ENCODE measurements around the gene KRT32. TPM values are rescaled to one million over a fixed set of nuclear protein-coding genes. Genes with fewer than 3 reads are reported as not detected.

Gene KRT32
- total RNA-seq, 4 donors from 2014 or later: 0.41 TPM; not detected in 3

DNA sequence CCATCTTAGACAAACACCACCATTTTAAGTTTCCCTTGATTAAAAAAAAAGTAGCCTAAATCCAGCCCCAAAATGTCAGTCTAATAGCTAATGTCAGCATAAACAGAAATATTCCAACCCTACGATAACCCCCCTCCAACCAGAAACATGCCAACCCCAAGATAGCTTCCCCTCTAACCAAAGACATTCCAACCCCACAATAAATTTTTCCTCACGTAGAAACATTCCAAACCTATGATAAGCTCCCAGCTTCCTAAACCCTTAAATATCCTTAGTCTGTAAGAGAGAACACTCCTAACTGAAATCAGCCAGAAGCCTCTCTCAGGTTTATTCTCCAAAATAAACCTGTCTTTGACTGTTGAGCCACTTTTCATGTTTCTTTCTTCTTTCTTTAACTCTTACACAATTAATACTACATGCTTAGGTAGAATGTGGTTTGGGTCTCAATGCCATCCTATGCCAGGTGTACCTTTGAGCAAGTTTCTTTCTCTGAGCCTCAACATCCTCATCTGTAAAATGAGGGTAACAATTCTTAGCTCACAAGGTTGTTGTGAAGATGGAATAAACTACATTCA, 15.9 kb downstream of the KRT32 start:
- DNase-seq (no peak), ATAC-seq (no peak)
- TF ChIP-seq, protein P1, sequence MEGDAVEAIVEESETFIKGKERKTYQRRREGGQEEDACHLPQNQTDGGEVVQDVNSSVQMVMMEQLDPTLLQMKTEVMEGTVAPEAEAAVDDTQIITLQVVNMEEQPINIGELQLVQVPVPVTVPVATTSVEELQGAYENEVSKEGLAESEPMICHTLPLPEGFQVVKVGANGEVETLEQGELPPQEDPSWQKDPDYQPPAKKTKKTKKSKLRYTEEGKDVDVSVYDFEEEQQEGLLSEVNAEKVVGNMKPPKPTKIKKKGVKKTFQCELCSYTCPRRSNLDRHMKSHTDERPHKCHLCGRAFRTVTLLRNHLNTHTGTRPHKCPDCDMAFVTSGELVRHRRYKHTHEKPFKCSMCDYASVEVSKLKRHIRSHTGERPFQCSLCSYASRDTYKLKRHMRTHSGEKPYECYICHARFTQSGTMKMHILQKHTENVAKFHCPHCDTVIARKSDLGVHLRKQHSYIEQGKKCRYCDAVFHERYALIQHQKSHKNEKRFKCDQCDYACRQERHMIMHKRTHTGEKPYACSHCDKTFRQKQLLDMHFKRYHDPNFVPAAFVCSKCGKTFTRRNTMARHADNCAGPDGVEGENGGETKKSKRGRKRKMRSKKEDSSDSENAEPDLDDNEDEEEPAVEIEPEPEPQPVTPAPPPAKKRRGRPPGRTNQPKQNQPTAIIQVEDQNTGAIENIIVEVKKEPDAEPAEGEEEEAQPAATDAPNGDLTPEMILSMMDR (IDR thresholded peaks at IDR 0.05 in 4 of 5, conservative IDR thresholded peaks at IDR 0.05 in 1 of 5): no peak
- TF ChIP-seq POLR2A (IDR thresholded peaks at IDR 0.05): no peak
- intact Hi-C loops (cut with DNase I; ENCODE audit: low total_unique reads) (no loop called here), in situ Hi-C loops (cut with MboI; ENCODE audit: low sequenced_read_pairs in 4 of 4) (no loop called here)
- H3K9me3 ChIP-seq: no peaks in the 10 kb centered on the region
- H3K27ac ChIP-seq: no peak overlapping the region
- H3K36me3 ChIP-seq: no peaks in the 10 kb centered on the region
- H3K27me3 ChIP-seq: no peaks in the 10 kb centered on the region
- no peak overlapping the region for H3K4me3 ChIP-seq
- H3K4me1 ChIP-seq: no peaks in the 10 kb centered on the region

DNA sequence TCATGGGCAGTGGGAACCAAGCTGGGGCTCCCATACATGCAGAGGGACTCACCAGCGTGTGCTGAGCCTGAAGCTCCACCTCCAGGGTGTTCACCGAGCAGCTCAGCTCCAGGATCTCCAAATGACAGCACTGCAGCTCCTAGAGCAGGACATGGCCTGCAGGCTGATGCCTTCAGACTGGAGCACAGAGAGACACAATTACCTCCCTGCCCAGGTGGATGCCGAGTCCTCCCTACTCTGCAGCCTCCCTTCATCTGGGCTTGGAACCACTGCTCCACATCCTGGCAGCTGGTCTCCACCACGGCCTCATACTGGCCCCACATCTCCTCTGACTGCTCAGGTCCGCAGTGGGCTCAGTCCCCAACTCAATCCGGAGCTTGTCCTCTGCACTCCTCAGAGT, 18.2 kb downstream of the KRT32 start:
- ATAC-seq (no peak), DNase-seq (no peak)
- no peaks in the 10 kb centered on the region for H3K27me3 ChIP-seq
- no peaks in the 10 kb centered on the region for H3K9me3 ChIP-seq
- H3K36me3 ChIP-seq: no peaks in the 10 kb centered on the region
- H3K4me3 ChIP-seq: no peak overlapping the region
- in situ Hi-C loops (cut with MboI; ENCODE audit: low sequenced_read_pairs in 4 of 4): no loop called here
- intact Hi-C loops (cut with DNase I; ENCODE audit: low total_unique reads): no loop called here
- TF ChIP-seq POLR2A (IDR thresholded peaks at IDR 0.05): no peak
- TF ChIP-seq, protein P1 (IDR thresholded peaks at IDR 0.05 in 4 of 5, conservative IDR thresholded peaks at IDR 0.05 in 1 of 5): no peak
- H3K27ac ChIP-seq: no peak overlapping the region
- no peaks in the 10 kb centered on the region for H3K4me1 ChIP-seq

DNA sequence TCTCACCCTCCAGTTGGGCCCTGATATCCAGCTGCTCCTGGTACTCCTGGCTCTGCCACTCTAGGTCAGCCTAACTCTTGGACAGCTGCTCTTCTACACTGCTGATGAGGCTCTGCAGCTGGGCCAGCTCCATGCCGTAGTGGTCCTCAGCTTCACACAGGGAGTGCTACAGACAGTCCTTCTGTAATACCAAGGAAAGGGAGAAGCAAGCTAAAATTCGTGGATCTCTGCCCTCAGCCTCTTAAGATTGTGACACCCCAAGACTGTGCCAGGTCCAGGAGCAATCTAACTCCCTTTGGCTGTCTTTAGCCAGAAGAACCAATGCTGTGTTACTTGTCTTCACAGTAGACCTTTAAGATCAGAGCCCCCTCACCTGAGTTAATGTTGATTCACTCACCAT, 18.7 kb downstream of the KRT32 start:
- Histone ChIP-seq H3K36me3 (no peaks in the 10 kb centered on the region), H3K27ac (no peak overlapping the region), H3K4me3 (no peak overlapping the region), H3K9me3 (no peaks in the 10 kb centered on the region), H3K27me3 (no peaks in the 10 kb centered on the region), H3K4me1 (no peaks in the 10 kb centered on the region)
- ATAC-seq: no peak
- in situ Hi-C loops (cut with MboI; ENCODE audit: low sequenced_read_pairs in 4 of 4) (no loop called here), intact Hi-C loops (cut with DNase I; ENCODE audit: low total_unique reads) (no loop called here)
- TF ChIP-seq, protein P1 (IDR thresholded peaks at IDR 0.05 in 4 of 5, conservative IDR thresholded peaks at IDR 0.05 in 1 of 5): no peak
- no peak for TF ChIP-seq POLR2A (IDR thresholded peaks at IDR 0.05)
- no peak for DNase-seq

DNA sequence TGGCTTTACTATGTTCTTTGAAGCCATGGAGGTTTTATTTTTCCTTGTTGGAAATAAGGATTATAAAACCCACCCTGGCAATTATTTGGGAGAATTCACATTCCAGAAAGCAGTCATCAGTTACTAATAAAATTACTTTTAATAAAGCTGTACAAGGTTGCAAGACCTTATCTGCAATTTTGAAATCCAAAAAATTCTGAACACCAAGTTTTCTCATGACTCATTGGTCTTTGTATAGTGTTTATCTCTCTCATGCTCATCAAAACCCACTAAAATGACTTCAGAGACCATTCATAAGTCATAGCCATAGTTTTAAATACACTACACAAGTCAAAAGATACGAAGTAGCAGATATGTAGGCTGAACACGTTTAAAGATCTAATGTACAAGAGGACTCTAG, 20.4 kb downstream of the KRT32 start:
- in situ Hi-C loops (cut with MboI; ENCODE audit: low sequenced_read_pairs in 4 of 4): no loop called here
- H3K27me3 ChIP-seq: no peaks in the 10 kb centered on the region
- no peaks in the 10 kb centered on the region for H3K4me1 ChIP-seq
- no peaks in the 10 kb centered on the region for H3K9me3 ChIP-seq
- no peak for ATAC-seq
- intact Hi-C loops (cut with DNase I; ENCODE audit: low total_unique reads): no loop called here
- no peak overlapping the region for H3K4me3 ChIP-seq
- TF ChIP-seq, protein P1 (IDR thresholded peaks at IDR 0.05 in 4 of 5, conservative IDR thresholded peaks at IDR 0.05 in 1 of 5): no peak
- no peak for TF ChIP-seq POLR2A (IDR thresholded peaks at IDR 0.05)
- no peak for DNase-seq
- H3K36me3 ChIP-seq: no peaks in the 10 kb centered on the region
- H3K27ac ChIP-seq: no peak overlapping the region

DNA sequence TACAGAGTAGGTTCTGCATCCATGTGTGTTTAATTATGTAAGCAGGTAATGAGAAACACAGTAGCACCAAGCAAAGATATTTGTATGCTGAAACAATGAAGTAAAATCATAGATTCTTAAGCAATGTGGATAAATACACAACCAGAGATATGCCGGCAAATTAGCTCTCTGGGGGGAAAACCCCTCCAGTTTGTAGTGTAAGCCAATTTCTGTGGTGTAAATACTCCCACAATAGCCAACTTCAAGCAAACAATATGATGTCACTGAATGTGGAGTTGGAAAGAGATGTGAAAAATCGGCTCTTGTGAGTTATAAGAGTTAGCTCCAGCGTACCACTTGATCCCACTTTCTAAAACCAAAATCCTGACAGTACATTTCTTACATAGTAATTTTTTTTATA, 22.5 kb downstream of the KRT32 start:
- ATAC-seq (no peak), DNase-seq (no peak)
- in situ Hi-C loops (cut with MboI; ENCODE audit: low sequenced_read_pairs in 4 of 4): no loop called here
- no peaks in the 10 kb centered on the region for H3K4me1 ChIP-seq
- intact Hi-C loops (cut with DNase I; ENCODE audit: low total_unique reads): no loop called here
- no peak overlapping the region for H3K4me3 ChIP-seq
- TF ChIP-seq, protein P1 (IDR thresholded peaks at IDR 0.05 in 4 of 5, conservative IDR thresholded peaks at IDR 0.05 in 1 of 5): no peak
- no peak for TF ChIP-seq POLR2A (IDR thresholded peaks at IDR 0.05)
- no peaks in the 10 kb centered on the region for H3K9me3 ChIP-seq
- H3K36me3 ChIP-seq: no peaks in the 10 kb centered on the region
- H3K27ac ChIP-seq: no peak overlapping the region
- H3K27me3 ChIP-seq: no peaks in the 10 kb centered on the region
